ENCODE measurements around the gene IGLL5.
"Not testable (repeated sequence)": the region's sequence is repeated elsewhere in the genome, so short reads cannot be mapped to it uniquely, and the experiment has no call there.

The IGLL5 gene

DNA sequence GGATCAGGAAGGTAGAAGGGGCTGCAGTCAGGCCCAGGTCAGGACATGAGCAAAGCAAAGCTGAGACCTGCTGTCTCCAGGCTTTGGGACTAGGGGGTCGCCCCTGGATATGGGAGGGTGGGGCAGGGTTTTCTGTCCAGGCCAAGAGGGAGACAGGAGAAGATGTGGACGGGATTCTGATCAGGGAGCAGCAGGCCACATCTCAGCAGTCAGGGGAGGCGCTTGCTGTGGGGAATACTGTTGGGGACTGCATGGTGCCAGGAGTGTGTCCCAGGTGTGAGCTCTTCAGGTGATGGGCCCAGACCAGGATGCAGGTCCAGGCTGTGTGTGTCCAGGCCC lies 29.3 kb downstream of the IGLL5 start:
- FAIRE-seq: no peak

DNA sequence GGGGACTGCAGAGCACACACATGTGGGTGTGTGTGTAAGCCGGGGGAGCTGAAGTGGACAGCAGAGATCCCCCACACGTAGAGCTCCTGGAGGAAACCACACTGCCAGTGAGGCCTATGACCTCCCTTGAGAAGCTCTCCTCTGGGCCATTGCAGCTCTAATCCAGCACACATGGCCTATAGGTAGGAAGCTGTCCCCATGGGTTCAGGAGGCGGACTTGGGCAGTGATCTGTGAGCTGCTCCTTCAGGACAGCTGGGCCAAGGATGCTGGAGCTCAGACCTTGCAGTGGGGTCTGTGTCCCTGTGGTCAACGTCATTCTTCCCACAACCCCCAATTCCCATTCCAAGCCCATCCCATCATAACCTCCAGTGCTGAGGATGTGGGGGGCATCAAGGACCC lies 29.8 kb downstream of the IGLL5 start:
- FAIRE-seq: no peak

DNA sequence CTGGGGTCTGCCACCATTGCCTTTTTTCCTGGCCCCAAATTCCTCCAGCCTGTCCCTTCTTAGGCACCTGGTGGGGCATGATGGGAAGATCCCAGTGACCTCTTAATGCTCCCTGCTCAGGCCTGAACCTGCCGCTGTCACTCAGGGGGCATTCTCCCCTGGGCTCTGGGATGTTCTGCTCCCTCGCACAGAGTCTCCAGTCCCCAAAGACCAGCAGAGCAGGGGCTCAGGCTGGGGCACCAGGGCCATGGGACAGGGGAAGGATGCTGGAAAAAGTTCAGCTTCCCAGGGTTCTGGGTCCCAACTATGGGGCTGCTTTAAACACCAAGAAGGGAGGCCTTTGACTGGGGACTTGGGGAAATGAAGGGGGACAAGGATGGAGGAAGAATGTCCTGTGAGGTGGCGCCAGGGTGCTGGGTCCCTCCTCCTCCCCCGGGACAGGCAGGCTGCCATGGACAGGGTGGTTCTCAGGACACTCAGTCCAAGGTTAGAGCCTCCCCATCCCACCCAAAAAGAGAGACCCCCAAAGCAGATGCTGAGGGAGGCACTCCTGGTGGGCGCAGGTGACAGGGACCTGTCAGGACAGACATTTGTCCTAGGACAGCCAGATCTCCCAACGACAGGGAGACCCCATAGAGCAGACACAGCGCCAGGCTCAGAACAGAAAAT lies 30.8 kb downstream of the IGLL5 start:
- no peak for FAIRE-seq

DNA sequence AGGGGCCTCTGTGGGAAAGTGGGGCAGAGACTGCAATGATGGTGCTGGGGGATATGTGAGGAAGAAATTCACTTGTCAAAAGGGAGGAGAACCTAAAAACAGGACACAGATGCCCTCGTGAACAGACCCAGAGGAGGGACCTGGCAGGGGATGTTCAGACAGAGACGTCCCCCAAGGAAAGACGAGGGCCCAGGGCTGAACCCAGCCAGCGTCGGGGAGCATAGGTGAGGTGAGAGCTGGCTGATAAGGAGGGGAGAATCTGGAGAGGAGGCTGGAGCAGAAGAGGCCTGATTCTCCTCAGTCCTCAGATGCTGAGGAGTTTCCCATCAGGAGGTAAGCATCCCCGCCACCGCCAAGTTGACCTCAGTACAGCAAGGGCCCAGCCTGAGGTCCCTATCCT lies 31.4 kb downstream of the IGLL5 start:
- no peak for FAIRE-seq

DNA sequence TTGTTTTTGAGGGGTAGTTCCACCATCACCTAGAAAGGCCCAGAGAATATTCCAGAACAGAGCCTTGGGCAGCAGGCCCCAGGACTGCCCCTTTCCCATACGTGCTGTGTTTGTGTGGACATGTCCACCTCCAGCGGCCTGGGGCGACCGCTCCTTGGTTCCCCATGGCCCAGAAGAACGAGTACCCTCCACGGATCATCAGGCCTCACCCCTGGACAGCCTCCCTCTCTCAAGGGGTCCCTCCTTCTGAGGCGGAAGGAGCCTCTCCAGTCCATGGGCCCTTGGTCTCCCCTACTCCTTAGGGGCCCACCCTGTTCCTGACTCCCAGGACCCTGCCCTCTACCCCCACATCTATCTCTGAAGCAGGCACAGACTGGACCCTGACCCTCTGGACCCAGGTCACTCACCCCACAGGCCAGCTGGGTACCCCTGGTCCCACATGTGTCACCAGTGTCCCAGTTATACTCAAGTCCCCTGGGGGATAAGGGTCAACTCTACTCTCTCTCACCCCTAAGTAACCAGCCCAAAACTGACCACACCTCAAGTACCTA lies 32.6 kb downstream of the IGLL5 start:
- FAIRE-seq: no peak

DNA sequence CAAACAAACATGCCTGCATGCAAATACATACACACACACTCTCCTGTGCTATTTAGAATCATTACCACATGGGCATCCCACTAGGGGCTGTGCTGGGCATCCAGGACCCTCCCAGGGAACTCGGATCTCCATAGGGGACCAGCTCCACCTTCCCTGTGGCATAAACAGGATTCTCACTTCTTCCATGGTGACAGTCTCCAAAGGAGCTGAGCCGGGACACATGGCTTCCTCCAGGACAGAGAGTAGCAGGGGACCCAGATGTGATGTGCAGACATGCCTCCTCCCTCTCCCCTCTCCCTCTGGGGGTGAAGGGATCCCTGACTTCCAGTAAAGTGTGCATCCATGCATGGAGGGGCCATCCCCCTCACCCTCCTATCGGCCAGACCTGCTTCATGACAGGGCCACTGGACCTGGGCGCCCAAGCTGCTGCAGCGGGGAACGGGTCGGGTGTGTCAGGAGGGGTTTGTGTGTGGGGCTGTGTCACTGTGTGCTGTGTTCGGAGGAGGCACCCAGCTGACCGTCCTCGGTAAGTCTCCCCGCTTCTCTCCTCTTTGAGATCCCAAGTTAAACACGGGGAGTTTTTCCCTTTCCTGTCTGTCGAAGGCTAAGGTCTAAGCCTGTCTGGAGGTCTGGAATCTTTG lies 33.4 kb downstream of the IGLL5 start:
- no peak for FAIRE-seq

DNA sequence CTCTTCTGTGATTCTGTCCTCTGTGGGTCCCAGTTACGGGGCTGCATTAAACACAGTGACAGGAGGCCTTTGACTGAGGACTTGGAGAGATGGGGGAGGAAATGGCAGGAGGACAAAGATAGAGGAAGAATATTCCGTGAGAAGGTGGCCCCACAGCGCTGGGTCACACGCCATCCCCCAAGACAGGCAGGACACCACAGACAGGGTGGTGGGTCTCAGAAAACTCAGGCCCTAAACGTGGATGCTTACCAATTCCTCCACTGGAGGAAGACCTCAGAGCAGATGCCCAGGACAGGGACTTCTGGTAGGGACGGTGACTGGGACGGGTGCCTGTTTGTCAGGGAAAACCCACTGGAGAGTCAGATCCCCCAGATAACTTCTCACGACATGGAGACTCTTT lies 34.0 kb downstream of the IGLL5 start:
- no peak for FAIRE-seq

DNA sequence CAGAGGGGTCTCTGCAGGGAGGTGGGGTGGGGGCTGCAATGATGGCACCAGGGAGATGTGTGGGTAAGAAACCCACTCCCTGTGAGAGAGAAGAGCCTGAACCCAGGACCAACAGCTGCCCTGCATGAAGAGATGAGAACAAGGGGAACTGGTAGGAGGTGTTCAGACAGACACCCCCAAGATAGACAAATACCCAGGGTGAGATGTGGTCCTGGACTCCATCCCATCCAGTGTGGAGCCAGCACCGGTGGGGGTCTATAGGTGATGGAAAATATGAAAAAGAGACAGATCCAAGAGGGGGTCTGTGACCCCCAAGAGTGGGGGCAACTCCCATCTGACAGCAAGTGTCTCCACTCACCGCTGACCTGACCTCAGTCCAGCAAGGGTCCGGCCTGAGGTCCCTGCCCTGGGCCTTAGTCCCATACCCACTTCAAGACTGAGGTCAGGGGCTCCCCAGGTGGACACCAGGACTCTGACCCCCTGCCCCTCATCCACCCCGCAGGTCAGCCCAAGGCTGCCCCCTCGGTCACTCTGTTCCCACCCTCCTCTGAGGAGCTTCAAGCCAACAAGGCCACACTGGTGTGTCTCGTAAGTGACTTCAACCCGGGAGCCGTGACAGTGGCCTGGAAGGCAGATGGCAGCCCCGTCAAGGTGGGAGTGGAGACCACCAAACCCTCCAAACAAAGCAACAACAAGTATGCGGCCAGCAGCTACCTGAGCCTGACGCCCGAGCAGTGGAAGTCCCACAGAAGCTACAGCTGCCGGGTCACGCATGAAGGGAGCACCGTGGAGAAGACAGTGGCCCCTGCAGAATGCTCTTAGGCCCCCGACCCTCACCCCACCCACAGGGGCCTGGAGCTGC lies 34.7 kb downstream of the IGLL5 start:
- not testable (repeated sequence) for FAIRE-seq

DNA sequence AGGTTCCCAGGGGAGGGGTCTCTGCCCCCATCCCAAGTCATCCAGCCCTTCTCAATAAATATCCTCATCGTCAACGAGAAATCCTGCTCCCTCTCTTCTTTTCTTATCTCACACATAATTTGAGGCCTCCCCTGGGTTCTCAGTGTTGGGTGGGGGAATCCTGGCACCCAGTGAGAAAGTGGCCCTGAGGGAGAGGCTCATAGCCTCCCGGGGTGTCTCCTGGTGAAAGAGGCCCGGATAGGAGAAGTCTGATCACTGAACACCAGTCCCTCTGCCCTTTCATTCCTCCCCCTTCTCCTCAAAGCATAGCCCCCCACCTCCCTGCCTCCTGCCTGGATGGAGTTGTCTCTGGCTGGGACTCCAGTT lies 35.3 kb downstream of the IGLL5 start:
- FAIRE-seq: no peak

DNA sequence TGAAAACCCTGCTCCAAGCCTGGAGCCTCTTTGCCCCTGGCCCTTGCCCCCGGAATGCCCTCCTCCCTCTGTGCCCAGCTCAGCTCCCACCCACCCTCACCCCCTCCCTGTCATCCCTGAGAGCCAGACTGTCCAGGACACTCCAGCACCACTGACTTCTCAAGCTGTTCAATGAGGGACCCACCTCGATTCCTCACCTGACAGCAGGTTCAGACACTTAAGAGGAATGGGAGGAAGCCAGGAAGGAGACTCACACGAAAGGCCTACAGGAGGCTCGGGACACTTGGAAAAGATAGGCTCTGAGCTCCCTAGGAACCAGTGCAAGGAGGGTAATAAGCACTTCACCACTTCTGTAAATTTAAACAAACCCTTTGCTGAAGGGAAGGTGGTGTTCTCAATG lies 35.8 kb downstream of the IGLL5 start:
- no peak for FAIRE-seq

DNA sequence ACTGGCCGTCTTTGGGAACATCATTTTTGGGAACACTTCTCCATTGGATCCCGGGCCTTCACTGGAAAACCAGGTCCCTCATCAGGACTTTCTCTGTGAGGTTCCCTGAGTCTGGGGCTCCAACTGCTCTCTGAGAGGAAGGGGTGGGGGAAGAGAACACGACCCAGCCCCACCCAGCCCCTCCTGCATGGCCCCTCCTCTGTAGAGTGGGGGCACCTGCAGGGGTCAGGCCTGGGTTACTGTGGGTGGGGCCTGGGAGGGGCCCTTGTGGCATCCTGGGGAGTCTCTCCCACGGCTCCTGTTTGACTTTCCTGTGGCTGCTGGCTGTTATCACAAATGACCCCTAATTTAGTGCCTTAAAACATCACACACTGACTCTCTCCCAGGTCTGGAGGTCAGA lies 36.3 kb downstream of the IGLL5 start:
- no peak for FAIRE-seq

DNA sequence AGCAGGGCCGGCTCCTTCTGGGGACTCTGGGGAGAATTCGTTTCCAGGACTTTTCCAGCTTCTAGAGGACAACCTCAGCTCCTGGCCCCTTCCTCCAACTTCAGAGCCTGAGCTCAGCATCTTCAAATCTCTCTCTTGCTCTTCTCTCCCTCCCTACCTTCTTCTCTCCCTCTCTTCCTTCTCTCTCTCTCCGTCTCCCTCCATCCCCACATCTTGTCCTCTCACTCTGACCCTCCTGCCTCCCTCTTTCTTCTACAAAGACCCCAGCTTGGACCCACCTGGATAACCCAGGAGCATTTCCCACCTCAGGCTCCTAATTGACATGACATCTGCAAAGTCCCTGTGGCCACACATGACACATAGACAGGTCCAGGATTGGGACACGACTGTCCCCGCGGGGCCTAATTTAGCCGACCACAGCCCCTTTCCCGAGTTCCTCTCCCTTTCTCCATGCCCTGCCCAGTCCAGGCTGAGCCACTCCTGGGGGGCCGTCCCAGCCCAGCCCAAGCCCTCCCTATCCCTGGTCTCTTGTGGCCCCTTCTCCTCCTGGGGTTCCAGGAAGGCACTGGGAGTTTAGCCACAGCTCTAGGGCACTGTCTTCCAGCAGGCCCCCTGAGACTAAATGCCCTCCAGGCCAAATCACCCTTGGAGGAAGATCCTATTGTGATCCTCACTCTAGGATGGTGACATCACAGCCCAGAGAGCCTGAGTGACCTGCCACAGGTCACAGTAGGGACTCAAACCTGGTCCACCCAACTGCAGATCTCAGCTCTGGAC lies 36.9 kb downstream of the IGLL5 start:
- no peak for FAIRE-seq

DNA sequence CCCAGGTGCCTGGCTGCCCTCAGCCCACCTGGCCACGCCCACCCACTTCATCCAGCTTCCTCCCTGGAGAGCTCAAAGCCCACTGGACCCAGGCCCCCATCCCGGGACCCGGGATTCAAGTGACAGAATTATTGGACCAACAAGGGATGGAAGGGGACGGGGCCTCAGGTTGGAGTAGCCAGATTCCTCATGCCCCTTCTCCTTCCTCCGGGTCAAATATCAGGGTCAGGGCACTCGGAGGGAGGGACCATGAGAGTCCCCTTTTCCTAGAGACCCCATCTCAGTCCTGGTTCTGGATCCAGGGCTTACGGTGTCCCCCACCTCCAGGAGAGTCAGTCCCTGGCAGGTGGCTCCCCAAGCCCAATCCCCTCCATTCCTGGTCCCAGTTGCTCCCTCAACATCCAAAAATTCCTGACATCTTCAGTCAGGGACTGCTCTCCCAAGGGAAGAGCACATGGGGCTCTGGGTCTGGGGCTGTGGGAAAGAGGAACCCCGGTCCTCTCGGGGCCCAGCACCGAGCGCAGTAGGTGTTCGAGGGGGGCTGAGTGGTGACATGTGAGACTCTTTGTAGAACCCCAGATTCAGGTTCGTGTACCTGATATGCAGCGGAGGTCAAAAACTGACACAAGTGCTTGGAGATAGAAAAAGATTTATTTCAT lies 37.7 kb downstream of the IGLL5 start:
- no peak for FAIRE-seq

DNA sequence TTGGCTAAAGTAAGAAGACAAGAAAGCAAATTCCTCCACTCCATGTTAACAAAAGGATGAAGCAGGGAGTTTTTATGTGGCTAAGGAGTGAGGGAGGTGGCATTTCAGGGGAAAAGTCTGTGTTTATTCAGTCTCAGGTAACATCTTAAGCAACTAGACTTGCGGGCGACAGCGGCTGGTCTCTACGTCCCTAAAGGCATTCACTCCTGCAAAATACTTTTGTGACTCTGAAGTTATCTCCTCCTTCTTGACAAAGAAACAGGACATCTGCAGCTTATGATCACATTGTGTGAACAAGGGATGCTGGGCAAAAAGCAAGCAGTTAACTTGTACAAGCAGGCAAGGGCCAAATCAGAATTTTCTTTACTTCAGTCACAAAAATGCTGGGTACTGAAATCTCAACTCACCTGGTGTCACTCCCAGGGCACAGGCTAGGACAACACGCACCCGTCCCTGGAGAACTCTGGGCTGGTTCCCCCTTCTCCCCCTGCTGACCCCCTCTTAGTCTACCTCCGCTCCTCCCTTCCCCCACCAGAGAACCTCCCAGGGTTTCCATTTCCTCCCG lies 38.3 kb downstream of the IGLL5 start:
- no peak for FAIRE-seq

DNA sequence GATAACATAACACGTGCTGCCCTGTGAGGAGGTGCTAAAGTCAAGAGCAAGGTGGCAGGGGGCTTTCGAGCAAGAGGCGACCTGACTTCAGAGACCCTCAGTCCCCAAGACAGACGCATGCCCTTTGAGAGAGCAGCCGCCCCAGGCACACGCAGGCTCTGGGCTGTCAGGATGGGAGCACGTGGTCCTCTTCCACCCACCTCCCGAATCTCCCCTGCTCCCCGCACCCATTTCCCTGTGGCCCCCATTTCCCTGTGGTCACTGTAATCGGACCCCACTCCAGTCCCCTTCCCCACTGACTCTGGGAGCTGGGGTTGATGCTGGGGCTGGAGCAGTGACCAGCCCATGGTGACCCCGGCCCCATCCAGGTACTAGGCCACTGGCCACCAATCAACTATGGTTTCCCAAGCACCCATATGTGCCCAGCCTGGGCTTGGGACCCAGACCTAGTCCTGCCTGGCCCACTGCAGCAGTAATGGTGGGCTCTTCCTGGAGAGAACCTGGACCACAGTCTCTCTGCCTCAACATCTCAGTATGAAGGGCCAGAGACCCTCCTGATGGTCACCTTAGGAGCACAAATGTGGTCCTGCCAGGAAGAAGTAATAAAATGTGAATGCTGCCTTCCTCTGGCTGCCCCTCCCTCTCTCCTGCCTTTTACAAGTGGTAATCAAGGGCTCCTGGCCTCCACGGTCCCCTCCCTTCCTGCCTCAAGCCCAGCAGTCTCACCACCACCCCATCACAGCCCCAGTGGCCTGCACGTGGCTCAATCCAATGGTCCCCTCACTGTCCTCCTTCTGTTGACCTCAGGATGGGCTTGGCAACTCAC lies 39.0 kb downstream of the IGLL5 start:
- no peak for FAIRE-seq

DNA sequence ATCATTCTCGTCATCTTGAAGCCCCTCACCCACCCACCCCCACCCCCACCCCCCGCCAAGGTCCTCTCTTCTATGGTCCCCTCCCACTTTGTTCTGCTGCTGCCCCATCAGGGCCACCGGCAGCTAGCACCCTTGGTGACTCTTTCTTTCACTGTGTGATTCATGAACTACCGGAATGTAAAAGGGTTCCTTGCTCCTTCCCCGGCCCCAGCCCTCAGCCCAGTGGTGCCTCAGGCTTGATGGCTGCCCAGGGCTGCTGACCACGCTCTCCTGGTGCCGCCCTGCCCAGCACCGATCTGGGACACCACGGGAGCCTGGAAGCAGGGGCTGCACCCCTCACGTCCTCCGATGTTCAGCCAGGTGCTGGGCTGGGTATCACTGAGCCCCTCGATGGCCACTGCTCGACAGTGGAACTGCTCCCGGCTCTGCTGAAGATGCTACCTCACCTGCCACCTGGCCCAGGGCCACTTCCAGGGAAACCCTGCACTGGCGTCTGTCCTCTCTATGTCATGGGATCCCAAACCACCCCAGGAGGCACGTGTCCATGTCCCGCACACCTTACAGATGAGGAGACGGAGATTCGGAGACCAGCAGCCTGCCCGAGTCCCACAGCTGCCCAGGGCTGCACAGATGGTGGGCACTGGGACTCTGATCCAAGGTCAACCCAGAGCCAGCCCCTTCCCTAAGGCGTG lies 39.7 kb downstream of the IGLL5 start:
- FAIRE-seq: no peak

DNA sequence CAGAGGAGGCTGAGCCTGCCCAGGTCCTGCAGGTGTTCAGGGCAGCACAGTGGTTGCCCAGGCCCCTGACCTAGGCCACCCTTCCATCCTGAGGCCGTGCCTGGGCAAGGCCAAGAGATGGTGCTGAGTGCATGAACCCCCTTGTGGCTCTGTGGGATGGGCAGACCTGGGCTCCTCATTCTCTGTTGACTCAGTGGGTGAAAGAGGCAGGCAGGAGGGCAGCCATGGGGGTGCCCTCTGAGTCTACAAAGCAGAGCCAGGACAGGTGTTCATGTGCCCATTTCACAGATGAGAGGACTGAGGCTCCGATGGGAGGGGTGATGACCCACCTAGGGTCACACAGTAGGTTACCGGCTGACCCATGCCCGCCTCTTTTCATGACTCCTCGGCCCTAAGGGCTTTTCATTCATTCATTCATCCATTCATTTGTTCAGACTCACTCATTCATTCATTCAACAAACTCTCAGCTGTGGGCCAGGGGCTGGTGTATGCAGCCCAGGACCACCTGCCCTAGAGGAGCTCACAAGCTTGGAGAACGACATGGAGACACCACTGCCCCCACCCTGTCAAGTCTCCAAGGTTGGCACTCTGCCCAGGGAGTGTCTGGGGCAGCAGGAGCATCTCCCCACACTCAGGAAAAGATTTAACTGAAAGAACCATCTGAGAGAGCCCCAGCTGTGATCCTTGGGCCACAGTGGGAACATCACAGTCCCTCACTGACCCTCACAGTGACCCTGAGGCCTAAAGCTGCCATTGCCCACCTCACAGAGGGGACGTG lies 40.5 kb downstream of the IGLL5 start:
- FAIRE-seq: no peak

DNA sequence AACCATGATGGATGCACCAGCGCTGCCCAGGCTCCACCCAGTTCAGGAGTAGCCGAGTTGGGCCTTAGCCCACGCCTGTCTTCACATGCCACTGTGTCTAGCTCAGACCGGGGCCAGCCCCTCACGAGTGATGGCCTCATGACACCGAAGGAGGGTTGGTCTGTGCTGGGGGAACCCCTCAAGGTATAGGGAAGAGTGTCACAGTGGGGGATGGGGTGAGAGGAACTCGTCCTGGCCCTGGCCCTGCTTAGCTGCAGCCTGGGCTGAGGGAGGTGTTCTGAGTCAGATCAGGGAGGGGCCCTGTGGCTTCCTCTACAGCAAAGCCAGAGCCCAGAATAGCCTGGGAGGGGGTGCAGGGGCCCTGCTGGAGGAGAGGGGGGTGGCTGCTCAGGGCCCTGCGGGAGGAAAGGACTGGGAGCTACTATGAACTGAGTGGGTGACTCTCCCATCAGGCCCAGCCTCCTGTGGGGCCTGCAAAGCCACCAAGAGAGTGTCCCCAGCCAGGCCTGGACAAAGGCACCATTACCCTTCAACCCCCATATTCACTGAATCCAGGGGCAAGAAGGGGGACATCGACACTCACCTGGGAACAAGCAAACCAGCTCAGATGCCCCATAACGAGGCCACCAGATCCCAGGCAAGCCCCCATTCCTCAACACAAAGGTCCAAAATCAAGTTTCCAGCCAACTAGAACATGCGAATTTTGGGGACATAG lies 41.2 kb downstream of the IGLL5 start:
- no peak for FAIRE-seq

Measured in islet of Langerhans (tissue), 1 donor.